HCT116 (cell line): ENCODE measurements around the gene HNRNPL. TPM values are rescaled to one million over a fixed set of nuclear protein-coding genes. Genes with fewer than 3 reads are reported as not detected.

Experiments
- ATAC-seq: fragments of 200-7000 bp; cut with Tn5 transposase; 2 replicates; pipeline ENCODE4 v1.9.1; 2020; ENCODE audit warnings: mild to moderate bottlenecking, moderate library complexity
- BruUV-seq: library from RNA; stranded (reverse); fragments of 400-500 nt; replicated peaks from 2 replicates; lab custom pipeline; 2021; lab: Mats Ljungman, UMichigan
- CTCF ChIA-PET: fragments of 300-600 bp; sonication (Branson Sonifier 250); formaldehyde crosslinking; loops from one replicate; lab custom pipeline; 2021; ENCODE audit warnings: antibody characterized with exemption; lab: Charles Lee
- POLR2A ChIA-PET: fragments of 300-600, 350-600 bp; sonication (Branson Sonifier 250); formaldehyde crosslinking; loops from one replicate; lab custom pipeline; 2021; ENCODE audit warnings: antibody characterized with exemption; lab: Charles Lee
- RAD21 ChIA-PET, 2 experiments: fragments of 300-600 bp; sonication (Branson Sonifier 250); formaldehyde crosslinking; loops; one replicate each; lab custom pipeline; 2023; ENCODE audit warnings: low total read pairs in 2 of 2; ENCODE audit not compliant: uncharacterized antibody in 2 of 2, unreplicated experiment in 2 of 2, low non-redundant PET in 1 of 2; lab: Charles Lee
- DNase-seq: peaks from one replicate; pipeline ENCODE4 v3.0.0-alpha.2; 2010; ENCODE audit warnings: low read depth, low spot score
- H2AFZ ChIP-seq: fragments of 200-600 bp; shearing (Covaris generic), sonication (generic); 2 replicates; pipeline ENCODE4 v1.6.1; 2017; ENCODE audit warnings: low read depth, mixed run types, mixed read lengths, antibody characterized with exemption, low read length; ENCODE audit not compliant: poor library complexity, severe bottlenecking
- H3K27ac ChIP-seq: 2 replicates; pipeline ENCODE4 v1.5.1; 2012; ENCODE audit warnings: low read depth, low read length
- H3K27me3 ChIP-seq: fragments of 200-600 bp; sonication (generic); 2 replicates; pipeline ENCODE4 v1.6.1; 2016; ENCODE audit warnings: mixed run types, low read length, mixed read lengths; ENCODE audit not compliant: insufficient read depth
- H3K36me3 ChIP-seq, 2 experiments: fragments of 200-500 bp in 1 of 2; fragments of 200-600 bp in 1 of 2; sonication (Bioruptor generic) in 1 of 2; sonication (generic) in 1 of 2; 2 replicates each; pipeline versions ENCODE4 v1.5.1 to v1.6.1; 2014 to 2016; ENCODE audit warnings: low read length in 2 of 2, inconsistent platforms in 1 of 2, mixed read lengths in 1 of 2, mixed run types in 1 of 2; ENCODE audit not compliant: insufficient read depth in 2 of 2, control insufficient read depth in 1 of 2
- H3K4me1 ChIP-seq, 2 experiments: fragments of 200-600 bp in 1 of 2; sonication (generic) in 1 of 2; 2 replicates each; pipeline versions ENCODE4 v1.5.1 to v1.6.1; 2012 to 2017; ENCODE audit warnings: low read length in 2 of 2, inconsistent platforms in 1 of 2, mild to moderate bottlenecking in 1 of 2, mixed read lengths in 1 of 2, mixed run types in 1 of 2, moderate library complexity in 1 of 2; ENCODE audit not compliant: insufficient read depth in 2 of 2, control insufficient read depth in 1 of 2
- H3K4me2 ChIP-seq: fragments of 200-600 bp; sonication (generic); 2 replicates; pipeline ENCODE4 v1.6.1; 2017; ENCODE audit warnings: mixed run types, low read length, mixed read lengths
- H3K4me3 ChIP-seq, 2 experiments: fragments of 200-600 bp in 1 of 2; sonication (generic) in 1 of 2; replicated peaks in 1 of 2; 2 replicates each; pipeline ENCODE4 v1.5.1; 2011 to 2016; ENCODE audit warnings: low read length in 2 of 2, control low read depth in 1 of 2, low read depth in 1 of 2, mild to moderate bottlenecking in 1 of 2, mixed read lengths in 1 of 2, mixed run types in 1 of 2
- H3K79me2 ChIP-seq: fragments of 200-600 bp; sonication (generic); 2 replicates; pipeline ENCODE4 v1.6.1; 2017; ENCODE audit warnings: mild to moderate bottlenecking, mixed run types, low read length, moderate library complexity, mixed read lengths; ENCODE audit not compliant: insufficient read depth
- H3K9ac ChIP-seq: fragments of 200-600 bp; sonication (generic); 2 replicates; pipeline ENCODE4 v1.6.1; 2016; ENCODE audit warnings: low read length, mixed read lengths
- H3K9me2 ChIP-seq: fragments of 200-600 bp; sonication (generic), shearing (Covaris generic); 2 replicates; pipeline ENCODE4 v1.6.1; 2017; ENCODE audit warnings: mixed run types, mild to moderate bottlenecking, moderate library complexity; ENCODE audit not compliant: insufficient read depth
- H3K9me3 ChIP-seq, 2 experiments: fragments of 200-500 bp in 1 of 2; fragments of 200-600 bp in 1 of 2; sonication (Bioruptor generic) in 1 of 2; sonication (generic) in 1 of 2; 2 replicates each; pipeline ENCODE4 v1.6.1; 2014 to 2017; ENCODE audit warnings: low read length in 2 of 2, mixed read lengths in 2 of 2, inconsistent platforms in 1 of 2, low read depth in 1 of 2, mild to moderate bottlenecking in 1 of 2, mixed run types in 1 of 2, moderate library complexity in 1 of 2; ENCODE audit not compliant: control insufficient read depth in 1 of 2, insufficient read depth in 1 of 2
- H4K20me1 ChIP-seq: fragments of 200-600 bp; sonication (generic), shearing (Covaris generic); 2 replicates; pipeline ENCODE4 v1.6.1; 2017; ENCODE audit warnings: mixed run types, mild to moderate bottlenecking, moderate library complexity; ENCODE audit not compliant: insufficient read depth
- CEBPB ChIP-seq: IDR thresholded peaks from 2 replicates; pipeline ENCODE4 v1.6.1; 2012; ENCODE audit warnings: low read depth
- CTCF ChIP-seq, 3 experiments: fragments of 200-600 bp in 1 of 3; sonication (generic) in 1 of 3; IDR thresholded peaks in 2 of 3; conservative IDR thresholded peaks in 1 of 3; 2 replicates each; pipeline ENCODE4 v1.5.1; 2012 to 2017; ENCODE audit warnings: low read depth in 2 of 3, low read length in 2 of 3, antibody characterized with exemption in 1 of 3, borderline replicate concordance in 1 of 3, control low read depth in 1 of 3, mild to moderate bottlenecking in 1 of 3, mixed read lengths in 1 of 3, mixed run types in 1 of 3, moderate library complexity in 1 of 3; ENCODE audit not compliant: insufficient read depth in 1 of 3
- EGR1 ChIP-seq: IDR thresholded peaks from 2 replicates; pipeline ENCODE4 v1.6.1; 2012; ENCODE audit warnings: low read depth
- EZH2 ChIP-seq: fragments of 200-600 bp; sonication (generic); IDR thresholded peaks from 2 replicates; pipeline ENCODE4 v1.6.1; 2017; ENCODE audit warnings: antibody characterized with exemption, mixed run types
- EZH2phosphoT487 ChIP-seq: fragments of 200-600 bp; IDR thresholded peaks from 2 replicates; pipeline ENCODE4 v1.6.1; 2018; ENCODE audit warnings: antibody characterized with exemption, borderline replicate concordance
- FOSL1 ChIP-seq: IDR thresholded peaks from 2 replicates; pipeline ENCODE4 v1.6.1; 2012; ENCODE audit warnings: low read depth
- JUND ChIP-seq: IDR thresholded peaks from 2 replicates; pipeline ENCODE4 v1.6.1; 2012
- POLR2AphosphoS5 ChIP-seq: IDR thresholded peaks from 2 replicates; pipeline ENCODE4 v1.6.1; 2011; ENCODE audit warnings: mild to moderate bottlenecking, low read depth, low read length, moderate library complexity
- RAD21 ChIP-seq: IDR thresholded peaks from 2 replicates; pipeline ENCODE4 v1.6.1; 2012; ENCODE audit warnings: low read depth, mild to moderate bottlenecking
- REST ChIP-seq: IDR thresholded peaks from 2 replicates; pipeline ENCODE4 v1.6.1; 2012; ENCODE audit warnings: low read depth
- SIN3A ChIP-seq: IDR thresholded peaks from 2 replicates; pipeline ENCODE4 v1.6.1; 2012; ENCODE audit warnings: low read depth
- SRF ChIP-seq: IDR thresholded peaks from 2 replicates; pipeline ENCODE4 v1.6.1; 2012; ENCODE audit warnings: low read depth
- ZFX ChIP-seq: fragments of 450-650 bp; IDR thresholded peaks from 2 replicates; pipeline ENCODE4 v1.6.1; 2017
- ZNF274 ChIP-seq: fragments of 200-500 bp; sonication (Bioruptor generic); IDR thresholded peaks from 2 replicates; pipeline ENCODE4 v1.6.1; 2014; ENCODE audit warnings: mild to moderate bottlenecking, low read depth, low read length, inconsistent platforms
- intact Hi-C: fragments of 100-400 bp; cut with micrococcal nuclease; formaldehyde crosslinking; loops from 2 replicates; pipeline ENCODE4 v1.10.0; 2022
- total RNA-seq: library from RNA; stranded (reverse); gene quantifications from one replicate; pipeline ENCODE4 v1.2.1, GENCODE V29; 2021; ENCODE audit not compliant: unreplicated experiment

Gene HNRNPL
- total RNA-seq, 1 experiment from 2014 or later, result 551 TPM

GRCh38 chr19:38880882-38881609 is 31.3 kb upstream of the HNRNPL start (continued):
- TF ChIP-seq CTCF (IDR thresholded peaks at IDR 0.05 in 2 of 3, conservative IDR thresholded peaks at IDR 0.05 in 1 of 3; ENCODE audit: borderline replicate concordance in 1 of 3, insufficient read depth in 1 of 3, low read depth in 2 of 3, low read length in 2 of 3) (no peak), CEBPB (no peak), RAD21 (no peak)

- TF ChIP-seq REST (no peak), FOSL1 (no peak), POLR2AphosphoS5 (no peak), EGR1 (no peak), EZH2 (no peak), JUND (no peak), ZNF274 (no peak), CEBPB (no peak), SRF (no peak), EZH2phosphoT487 (no peak), ZFX (no peak), SIN3A (no peak)
- no TSS peak for BruUV-seq
- CTCF ChIA-PET, result no interaction called here
These were observed 30.5 kb upstream of the HNRNPL start for GRCh38 chr19:38880076-38880881.

More at GRCh38 chr19:38880076-38880881, 30.5 kb upstream of the HNRNPL start:
- Histone ChIP-seq H3K4me1 (peaks cover 12 to 16% of the 10 kb centered on the region in 2 experiments; a peak in 3 of 4 replicates), H3K27me3 (no peaks in the 10 kb centered on the region), H3K4me2 (no peak overlapping the region), H3K9me2 (no peaks in the 10 kb centered on the region), H3K36me3 (no peaks in the 10 kb centered on the region), H4K20me1 (no peaks in the 10 kb centered on the region), H3K9ac (no peak overlapping the region), H2AFZ (no peak overlapping the region), H3K79me2 (no peaks in the 10 kb centered on the region), H3K4me3 (no peak overlapping the region), H3K27ac (no peak overlapping the region), H3K9me3 (no peaks in the 10 kb centered on the region)
- ChIA-PET POLR2A (no interaction called here), RAD21 (no interaction called here)
- intact Hi-C loops, result no loop called here
- ATAC-seq (no peak), DNase-seq (no peak)
